GM23338 (cell line): ENCODE measurements around the gene STX1A. TPM values are rescaled to one million over a fixed set of nuclear protein-coding genes. Genes with fewer than 3 reads are reported as not detected.
A peak's percentile ranks its signal among the peaks of the same experiment; 100 is the strongest.

ENCODE experiments used
- ATAC-seq: fragments of 200-7000 bp; cut with Tn5 transposase; 3 replicates; pipeline ENCODE4 v1.9.1; 2020
- DNase-seq: peaks from one replicate; pipeline ENCODE4 v3.0.0-alpha.2; 2015; ENCODE audit warnings: low spot score
- H2AFZ ChIP-seq: fragments of 200-600 bp; sonication (generic); 2 replicates; pipeline ENCODE4 v1.8.0; 2016; ENCODE audit warnings: antibody characterized with exemption, mild to moderate bottlenecking, moderate library complexity
- H3F3A ChIP-seq: fragments of 200-600 bp; sonication (generic); replicated peaks from 2 replicates; pipeline ENCODE4 v1.8.0; 2017; ENCODE audit warnings: antibody characterized with exemption, mixed run types, low read depth
- H3K27ac ChIP-seq: fragments of 200-600 bp; sonication (generic); 2 replicates; pipeline ENCODE4 v1.6.1; 2016; ENCODE audit warnings: low read depth
- H3K27me3 ChIP-seq: fragments of 200-600 bp; sonication (generic); 2 replicates; pipeline ENCODE4 v1.8.0; 2016; ENCODE audit warnings: mild to moderate bottlenecking, mixed run types, moderate library complexity; ENCODE audit not compliant: insufficient read depth
- H3K36me3 ChIP-seq: fragments of 200-600 bp; sonication (generic); 2 replicates; pipeline ENCODE4 v1.8.0; 2016; ENCODE audit warnings: mild to moderate bottlenecking; ENCODE audit not compliant: insufficient read depth
- H3K4me1 ChIP-seq: fragments of 200-600 bp; sonication (generic); 2 replicates; pipeline ENCODE4 v1.8.0; 2016; ENCODE audit warnings: mild to moderate bottlenecking, moderate library complexity; ENCODE audit not compliant: insufficient read depth
- H3K4me2 ChIP-seq: fragments of 200-600 bp; sonication (generic); 2 replicates; pipeline ENCODE4 v1.7.1; 2017; ENCODE audit warnings: mixed run types
- H3K4me3 ChIP-seq: fragments of 200-600 bp; sonication (generic); 2 replicates; pipeline ENCODE4 v1.6.1; 2016; ENCODE audit warnings: mixed run types
- H3K79me2 ChIP-seq: fragments of 200-600 bp; sonication (generic); replicated peaks from 2 replicates; pipeline ENCODE4 v1.8.0; 2017; ENCODE audit warnings: mild to moderate bottlenecking; ENCODE audit not compliant: insufficient read depth
- H3K9me2 ChIP-seq: fragments of 200-600 bp; sonication (generic); 2 replicates; pipeline ENCODE4 v1.8.0; 2017; ENCODE audit not compliant: insufficient read depth
- H4K20me1 ChIP-seq: fragments of 200-600 bp; sonication (generic); replicated peaks from 2 replicates; pipeline ENCODE4 v1.8.0; 2017; ENCODE audit warnings: mild to moderate bottlenecking; ENCODE audit not compliant: insufficient read depth
- H3K27ac Mint-ChIP-seq: 2 replicates; pipeline ENCODE4 v1.8.0; 2020; ENCODE audit warnings: inconsistent platforms, mild to moderate bottlenecking, moderate library complexity, mixed read lengths
- H3K27me3 Mint-ChIP-seq: 3 replicates; pipeline ENCODE4 v1.8.0; 2022; ENCODE audit warnings: low read depth, mild to moderate bottlenecking, moderate library complexity, mixed read lengths, inconsistent platforms; ENCODE audit not compliant: insufficient read depth, poor library complexity
- H3K36me3 Mint-ChIP-seq: 3 replicates; pipeline ENCODE4 v1.8.0; 2021; ENCODE audit warnings: low read depth, mild to moderate bottlenecking, inconsistent platforms, moderate library complexity, mixed read lengths
- H3K4me1 Mint-ChIP-seq: 3 replicates; pipeline ENCODE4 v1.8.0; 2020; ENCODE audit warnings: mild to moderate bottlenecking, inconsistent platforms, mixed read lengths
- H3K4me3 Mint-ChIP-seq: 3 replicates; pipeline ENCODE4 v1.8.0; 2021; ENCODE audit warnings: moderate library complexity, mild to moderate bottlenecking, inconsistent platforms, mixed read lengths
- H3K9me3 Mint-ChIP-seq: 3 replicates; pipeline ENCODE4 v1.8.0; 2020; ENCODE audit warnings: moderate library complexity, mild to moderate bottlenecking, inconsistent platforms, mixed read lengths
- CREB1 ChIP-seq: fragments of 250-450 bp; sonication (Bioruptor Pico); IDR thresholded peaks from 2 replicates; pipeline ENCODE4 v1.5.0; 2020; ENCODE audit warnings: low read depth, mild to moderate bottlenecking, moderate library complexity
- CTCF ChIP-seq, 2 experiments: fragments of 200-600 bp in 1 of 2; sonication (generic) in 1 of 2; conservative IDR thresholded peaks; 2 replicates each; pipeline versions ENCODE4 v1.5.1 to v1.6.1; 2016 to 2017; ENCODE audit warnings: antibody characterized with exemption in 2 of 2, low read depth in 2 of 2, mild to moderate bottlenecking in 2 of 2, moderate library complexity in 1 of 2
- ETS1 ChIP-seq: IDR thresholded peaks from 2 replicates; pipeline ENCODE4 v1.6.1; 2016; ENCODE audit warnings: antibody characterized with exemption
- EZH2 ChIP-seq: fragments of 200-600 bp; sonication (generic); IDR thresholded peaks from one replicate; pipeline ENCODE4 v1.8.0; 2017; ENCODE audit warnings: antibody characterized with exemption, mild to moderate bottlenecking, low read depth; ENCODE audit not compliant: unreplicated experiment
- EZH2phosphoT487 ChIP-seq: fragments of 200-600 bp; sonication (generic); IDR thresholded peaks from one replicate; pipeline ENCODE4 v1.8.1; 2018; ENCODE audit warnings: antibody characterized with exemption; ENCODE audit not compliant: unreplicated experiment
- JUNB ChIP-seq: IDR thresholded peaks from one replicate; pipeline ENCODE4 v1.6.1; 2016; ENCODE audit warnings: antibody characterized with exemption; ENCODE audit not compliant: unreplicated experiment
- NANOG ChIP-seq: IDR thresholded peaks from 2 replicates; pipeline ENCODE4 v1.6.1; 2016; ENCODE audit warnings: antibody characterized with exemption, borderline replicate concordance
- POLR2AphosphoS5 ChIP-seq: IDR thresholded peaks from 2 replicates; pipeline ENCODE4 v1.6.1; 2016; ENCODE audit warnings: antibody characterized with exemption, low read depth
- REST ChIP-seq: IDR thresholded peaks from one replicate; pipeline ENCODE4 v1.6.1; 2018; ENCODE audit warnings: antibody characterized with exemption; ENCODE audit not compliant: unreplicated experiment
- STAT1 ChIP-seq: IDR thresholded peaks from one replicate; pipeline ENCODE4 v1.6.1; 2016; ENCODE audit warnings: antibody characterized with exemption; ENCODE audit not compliant: unreplicated experiment
- ZNF114 ChIP-seq: fragments of 250-450 bp; sonication (Bioruptor Pico); IDR thresholded peaks from 2 replicates; pipeline ENCODE4 v1.5.0; 2020; ENCODE audit warnings: mild to moderate bottlenecking, moderate library complexity
- ZNF331 ChIP-seq: fragments of 250-450 bp; sonication (Bioruptor Pico); IDR thresholded peaks from 2 replicates; pipeline ENCODE4 v1.5.0; 2020; ENCODE audit warnings: low read depth, mild to moderate bottlenecking, moderate library complexity
- ZNF462 ChIP-seq: fragments of 250-450 bp; sonication (Bioruptor Pico); IDR thresholded peaks from 2 replicates; pipeline ENCODE4 v1.5.0; 2020; ENCODE audit warnings: mild to moderate bottlenecking, moderate library complexity
- polyA plus RNA-seq: library from polyadenylated mRNA; unstranded; fragments of >200 nt; fragmentation: Nextera tagmentation; extraction: Ambion mirVana; gene quantifications from 2 replicates; pipeline ENCODE4 v1.2.1, GENCODE V29; 2016
- total RNA-seq: library from RNA; depleted of rRNA; stranded (reverse); fragments of >200 nt; shearing (Covaris generic); gene quantifications from 2 replicates; pipeline ENCODE4 v1.2.3, GENCODE V29; 2014

STX1A gene
- total and polyA plus RNA-seq, 2 experiments from 2014 or later, result 9.1 to 19.8 TPM

- Mint-ChIP-seq H3K36me3 (peaks cover 36% of the 10 kb centered on the region), H3K27me3 (peaks cover 23% of the 10 kb centered on the region), H3K4me1 (peaks cover 33% of the 10 kb centered on the region), H3K9me3 (no peaks in the 10 kb centered on the region; the same call in 2 of the 3 replicates), H3K27ac (peak overlapping the region; percentile 51; the same call in 1 of the 2 replicates), H3K4me3 (peak overlapping the region; percentile 23; the same call in 1 of the 3 replicates)
- no peaks in the 10 kb centered on the region for H3K27me3 ChIP-seq
- peaks cover 7% of the 10 kb centered on the region for H3K36me3 ChIP-seq
- H3K4me2 ChIP-seq, result no peak overlapping the region
- H2AFZ ChIP-seq, result no peak overlapping the region
- no peaks in the 10 kb centered on the region for H3K9me2 ChIP-seq
- TF ChIP-seq EZH2 (no peak), REST (no peak), CTCF (conservative IDR thresholded peaks at IDR 0.05; ENCODE audit: low read depth in 2 of 2) (peak; percentile 77 to 80), NANOG (no peak), CREB1 (peak; percentile 58), ZNF331 (CRISPR knock-in tag) (no peak), EZH2phosphoT487 (no peak), ZNF114 (CRISPR knock-in tag) (no peak), ZNF462 (CRISPR knock-in tag) (no peak), STAT1 (no peak), ETS1 (no peak), JUNB (no peak), POLR2AphosphoS5 (no peak)
- peak; percentile 94 for DNase-seq
- no peak overlapping the region for H3K4me3 ChIP-seq
- peak; percentile 58 for ATAC-seq
- H3F3A ChIP-seq, result 0 out of 2 replicates have a peak, but pooled peaks cover 8% of the 10 kb centered on the region
- H3K79me2 ChIP-seq, result no peaks in the 10 kb centered on the region
- H3K27ac ChIP-seq, result 0 out of 2 replicates have a peak overlapping the region, but pooled peaks have one; percentile 36
- H3K4me1 ChIP-seq, result peaks cover 15% of the 10 kb centered on the region
- H4K20me1 ChIP-seq, result no peaks in the 10 kb centered on the region
Observed at GRCh38 chr7:73701357-73701995, 18.0 kb downstream of the STX1A start.
